SK-N-SH (cell line): ENCODE data around the gene C1orf159.

Experiments
- IRF3 ChIP-seq: fragments of 150-350 bp; IDR thresholded peaks from 2 replicates; pipeline ENCODE4 v1.6.1; 2016; ENCODE audit warnings: mild to moderate bottlenecking, low read depth, low read length
- JUND ChIP-seq: IDR thresholded peaks from 2 replicates; pipeline ENCODE4 v1.4.0; 2012
- POLR2AphosphoS5 ChIP-seq: IDR thresholded peaks from 2 replicates; pipeline ENCODE4 v1.6.1; 2012; ENCODE audit warnings: low read depth, low read length
- RXRA ChIP-seq: IDR thresholded peaks from 2 replicates; pipeline ENCODE4 v1.4.0; 2012; ENCODE audit warnings: low read depth, mild to moderate bottlenecking, borderline replicate concordance
- TCF12 ChIP-seq: IDR thresholded peaks from 2 replicates; pipeline ENCODE4 v1.4.0; 2012
- YY1 ChIP-seq: IDR thresholded peaks from 2 replicates; pipeline ENCODE4 v1.4.0; 2012; ENCODE audit warnings: low read depth, mild to moderate bottlenecking
- TF ChIP-seq, protein P1 (sequence below): IDR thresholded peaks from 2 replicates; pipeline ENCODE4 v1.4.0; 2012; ENCODE audit warnings: low read depth, borderline replicate concordance

DNA sequence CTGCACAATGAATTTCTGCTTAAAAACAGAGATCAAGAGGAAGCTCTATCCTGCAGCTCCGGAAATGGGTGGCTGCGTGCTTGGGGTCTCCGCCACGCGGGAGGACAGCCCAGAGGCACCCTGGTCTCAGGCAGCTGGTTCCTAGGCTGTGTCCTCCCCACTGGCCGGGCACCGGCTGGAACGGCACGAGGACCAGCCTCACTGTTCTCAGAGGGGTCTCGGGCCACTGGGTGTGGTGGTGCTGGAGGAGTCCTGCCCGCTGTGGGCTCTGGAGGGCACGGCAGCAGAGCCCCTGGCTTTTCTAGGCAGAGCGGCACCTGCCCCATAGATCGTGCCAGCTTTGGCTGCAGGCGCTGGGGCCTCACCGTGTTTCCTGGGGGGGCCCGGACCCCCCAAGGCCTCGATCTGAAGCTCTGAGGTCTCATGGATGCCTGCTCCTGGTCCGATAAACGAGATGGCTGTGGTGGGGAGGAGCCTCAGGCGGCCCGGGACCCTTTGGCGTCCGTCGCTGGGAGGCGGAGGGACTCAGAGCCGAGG, 33.6 kb downstream of the C1orf159 start:
- no peak for TF ChIP-seq RXRA
- TF ChIP-seq IRF3: no peak
- no peak for TF ChIP-seq TCF12
- TF ChIP-seq POLR2AphosphoS5: no peak
- no peak for TF ChIP-seq JUND
- TF ChIP-seq YY1: no peak
- TF ChIP-seq, protein P1, sequence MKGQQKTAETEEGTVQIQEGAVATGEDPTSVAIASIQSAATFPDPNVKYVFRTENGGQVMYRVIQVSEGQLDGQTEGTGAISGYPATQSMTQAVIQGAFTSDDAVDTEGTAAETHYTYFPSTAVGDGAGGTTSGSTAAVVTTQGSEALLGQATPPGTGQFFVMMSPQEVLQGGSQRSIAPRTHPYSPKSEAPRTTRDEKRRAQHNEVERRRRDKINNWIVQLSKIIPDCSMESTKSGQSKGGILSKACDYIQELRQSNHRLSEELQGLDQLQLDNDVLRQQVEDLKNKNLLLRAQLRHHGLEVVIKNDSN: no peak
